HFF-Myc (cell line): Measurements from ENCODE around the gene BSPRY.
"Not testable (repeated sequence)": the region's sequence is repeated elsewhere in the genome, so short reads cannot be mapped to it uniquely, and the experiment has no call there.

Experiments
- DNase-seq: peaks from one replicate; pipeline ENCODE4 v3.0.0-alpha.2; 2011; ENCODE audit warnings: low read depth; ENCODE audit errors: extremely low read depth
- H3K4me3 ChIP-seq: replicated peaks from 2 replicates; pipeline ENCODE4 v1.5.1; 2011; ENCODE audit warnings: low read depth, mild to moderate bottlenecking, control low read depth, low read length
- CTCF ChIP-seq: IDR thresholded peaks from 2 replicates; pipeline ENCODE4 v1.5.1; 2012; ENCODE audit warnings: mild to moderate bottlenecking, low read depth, low read length, control low read depth; ENCODE audit errors: missing control alignments

The BSPRY gene

GRCh38 chr9:113373676-113374392 lies 24.5 kb downstream of the BSPRY start:
- DNase-seq: no peak
- TF ChIP-seq CTCF: no peak

GRCh38 chr9:113375057-113376023 lies 26.0 kb downstream of the BSPRY start:
- no peak for DNase-seq
- H3K4me3 ChIP-seq: peak overlapping the region; percentile 70
- no peak for TF ChIP-seq CTCF

More at GRCh38 chr9:113373676-113374392, 24.5 kb downstream of the BSPRY start:
- no peak overlapping the region for H3K4me3 ChIP-seq

- no peak for TF ChIP-seq CTCF
- H3K4me3 ChIP-seq: peak within 1 kb of the TSS; percentile 70
- peak; percentile 12 for DNase-seq
Observed at GRCh38 chr9:113376634-113377567, 27.6 kb downstream of the BSPRY start, which contains the start of gene HDHD3. Gene HDHD3, minus strand, starts transcription at chr9:113376986. Its CDS starts 2,632 bp downstream, at chr9:113374354.

- not testable (repeated sequence) for DNase-seq
Observed at GRCh38 chr9:113379094-113379828, 29.9 kb downstream of the BSPRY start.

DNA sequence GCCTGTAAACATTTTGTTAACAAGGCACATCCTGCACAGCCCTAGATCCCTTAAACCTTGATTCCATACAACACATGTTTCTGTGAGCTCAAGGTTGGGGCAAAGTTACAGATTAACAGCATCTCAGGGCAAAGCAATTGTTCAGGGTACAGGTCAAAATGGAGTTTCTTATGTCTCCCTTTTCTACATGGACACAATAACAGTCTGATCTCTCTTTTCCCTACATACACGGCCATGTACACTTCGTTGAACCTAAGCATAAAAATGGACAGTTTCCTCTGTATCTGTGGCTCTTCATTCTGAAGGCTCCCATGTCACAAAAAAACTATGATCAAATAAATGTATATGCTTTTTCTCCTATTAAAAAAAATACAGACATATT lies 30.5 kb downstream of the BSPRY start:
- H3K4me3 ChIP-seq, DNase-seq: not testable (repeated sequence)

More at GRCh38 chr9:113379094-113379828, 29.9 kb downstream of the BSPRY start:
- not testable (repeated sequence) for H3K4me3 ChIP-seq

- no peak for TF ChIP-seq CTCF
- no peak overlapping the region for H3K4me3 ChIP-seq
- DNase-seq: no peak
Observed at GRCh38 chr9:113380869-113381378, 31.6 kb downstream of the BSPRY start.

GRCh38 chr9:113381441-113381840 lies 32.1 kb downstream of the BSPRY start:
- not testable (repeated sequence) for H3K4me3 ChIP-seq, DNase-seq
